ENCODE results near the gene POP7. TPM values are rescaled to one million over a fixed set of nuclear protein-coding genes. Genes with fewer than 3 reads are reported as not detected.

POP7 gene
- total and polyA plus RNA-seq, 4 donors, result 19.1 to 40.1 (median 33.8) TPM

DNA sequence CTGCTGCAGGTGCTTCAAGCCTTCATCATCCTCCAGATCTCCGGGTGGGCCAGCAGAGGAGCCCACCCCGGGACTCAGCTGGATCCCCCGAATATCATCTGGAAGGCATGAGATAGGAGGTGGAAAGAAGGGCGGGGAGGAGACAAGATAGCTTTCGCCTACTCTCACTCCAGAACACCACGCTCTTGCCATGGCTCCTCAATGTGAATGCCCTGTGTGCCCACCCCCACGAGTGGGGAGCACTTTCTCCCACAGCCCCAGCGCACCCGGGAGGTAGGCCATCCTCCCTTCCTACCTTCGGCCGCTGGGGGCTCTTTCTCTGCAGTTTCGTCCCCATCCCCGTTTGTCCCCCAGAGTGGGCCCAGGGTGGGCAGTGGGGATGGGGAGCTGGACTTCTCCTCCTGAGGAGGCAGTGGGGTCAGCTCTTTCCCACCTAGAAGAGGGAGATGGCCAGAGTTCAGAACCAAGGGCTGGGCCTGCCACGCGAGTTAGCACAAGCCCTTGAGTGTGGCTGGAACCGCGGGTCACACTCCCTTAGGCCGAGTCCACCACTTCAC, 20.8 kb upstream of the POP7 start:
- TF ChIP-seq, protein P1, sequence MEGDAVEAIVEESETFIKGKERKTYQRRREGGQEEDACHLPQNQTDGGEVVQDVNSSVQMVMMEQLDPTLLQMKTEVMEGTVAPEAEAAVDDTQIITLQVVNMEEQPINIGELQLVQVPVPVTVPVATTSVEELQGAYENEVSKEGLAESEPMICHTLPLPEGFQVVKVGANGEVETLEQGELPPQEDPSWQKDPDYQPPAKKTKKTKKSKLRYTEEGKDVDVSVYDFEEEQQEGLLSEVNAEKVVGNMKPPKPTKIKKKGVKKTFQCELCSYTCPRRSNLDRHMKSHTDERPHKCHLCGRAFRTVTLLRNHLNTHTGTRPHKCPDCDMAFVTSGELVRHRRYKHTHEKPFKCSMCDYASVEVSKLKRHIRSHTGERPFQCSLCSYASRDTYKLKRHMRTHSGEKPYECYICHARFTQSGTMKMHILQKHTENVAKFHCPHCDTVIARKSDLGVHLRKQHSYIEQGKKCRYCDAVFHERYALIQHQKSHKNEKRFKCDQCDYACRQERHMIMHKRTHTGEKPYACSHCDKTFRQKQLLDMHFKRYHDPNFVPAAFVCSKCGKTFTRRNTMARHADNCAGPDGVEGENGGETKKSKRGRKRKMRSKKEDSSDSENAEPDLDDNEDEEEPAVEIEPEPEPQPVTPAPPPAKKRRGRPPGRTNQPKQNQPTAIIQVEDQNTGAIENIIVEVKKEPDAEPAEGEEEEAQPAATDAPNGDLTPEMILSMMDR (IDR thresholded peaks at IDR 0.05; ENCODE audit: low read depth, low read length, missing input control), result no peak
- TF ChIP-seq HNF4A (conservative IDR thresholded peaks at IDR 0.05), result no peak
- TF ChIP-seq, protein P2, sequence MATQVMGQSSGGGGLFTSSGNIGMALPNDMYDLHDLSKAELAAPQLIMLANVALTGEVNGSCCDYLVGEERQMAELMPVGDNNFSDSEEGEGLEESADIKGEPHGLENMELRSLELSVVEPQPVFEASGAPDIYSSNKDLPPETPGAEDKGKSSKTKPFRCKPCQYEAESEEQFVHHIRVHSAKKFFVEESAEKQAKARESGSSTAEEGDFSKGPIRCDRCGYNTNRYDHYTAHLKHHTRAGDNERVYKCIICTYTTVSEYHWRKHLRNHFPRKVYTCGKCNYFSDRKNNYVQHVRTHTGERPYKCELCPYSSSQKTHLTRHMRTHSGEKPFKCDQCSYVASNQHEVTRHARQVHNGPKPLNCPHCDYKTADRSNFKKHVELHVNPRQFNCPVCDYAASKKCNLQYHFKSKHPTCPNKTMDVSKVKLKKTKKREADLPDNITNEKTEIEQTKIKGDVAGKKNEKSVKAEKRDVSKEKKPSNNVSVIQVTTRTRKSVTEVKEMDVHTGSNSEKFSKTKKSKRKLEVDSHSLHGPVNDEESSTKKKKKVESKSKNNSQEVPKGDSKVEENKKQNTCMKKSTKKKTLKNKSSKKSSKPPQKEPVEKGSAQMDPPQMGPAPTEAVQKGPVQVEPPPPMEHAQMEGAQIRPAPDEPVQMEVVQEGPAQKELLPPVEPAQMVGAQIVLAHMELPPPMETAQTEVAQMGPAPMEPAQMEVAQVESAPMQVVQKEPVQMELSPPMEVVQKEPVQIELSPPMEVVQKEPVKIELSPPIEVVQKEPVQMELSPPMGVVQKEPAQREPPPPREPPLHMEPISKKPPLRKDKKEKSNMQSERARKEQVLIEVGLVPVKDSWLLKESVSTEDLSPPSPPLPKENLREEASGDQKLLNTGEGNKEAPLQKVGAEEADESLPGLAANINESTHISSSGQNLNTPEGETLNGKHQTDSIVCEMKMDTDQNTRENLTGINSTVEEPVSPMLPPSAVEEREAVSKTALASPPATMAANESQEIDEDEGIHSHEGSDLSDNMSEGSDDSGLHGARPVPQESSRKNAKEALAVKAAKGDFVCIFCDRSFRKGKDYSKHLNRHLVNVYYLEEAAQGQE (IDR thresholded peaks at IDR 0.05), result no peak
- TF ChIP-seq NR2F2 (IDR thresholded peaks at IDR 0.05), result no peak

DNA sequence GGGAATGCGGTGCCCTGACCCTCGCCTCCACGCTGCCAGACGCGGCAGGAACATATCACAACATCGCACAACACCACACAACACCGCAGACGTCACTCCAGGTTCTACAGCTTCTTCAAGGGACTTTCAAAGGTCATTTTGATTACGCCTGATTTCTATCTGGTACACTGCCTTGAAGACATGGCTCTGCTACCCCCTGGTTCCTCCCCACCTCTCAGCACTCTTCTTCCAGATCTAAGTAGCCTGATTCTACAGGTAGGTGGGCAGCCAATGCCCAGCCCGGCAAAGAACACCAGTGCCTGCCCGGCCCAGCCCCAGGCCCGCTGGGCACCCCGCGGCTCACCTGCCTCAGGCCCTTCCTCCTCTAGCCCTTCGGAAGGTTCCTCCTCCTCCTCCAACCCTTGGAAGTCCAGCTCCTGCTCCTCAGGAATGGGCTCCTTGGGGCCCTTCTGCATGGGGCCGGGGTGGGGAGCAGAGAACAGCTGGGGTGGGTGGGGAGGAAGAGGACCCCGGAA, 20.2 kb upstream of the POP7 start:
- Histone ChIP-seq H3K36me3 (ENCODE audit: control insufficient read depth in 4 of 4, insufficient read depth in 3 of 4, low read depth in 1 of 4, low read length in 3 of 4) (peaks cover 0 to 58% (median 35%) of the 10 kb centered on the region in 4 donors), H3K9me3 (ENCODE audit: control insufficient read depth in 4 of 4, low read length in 3 of 4) (no peaks in the 10 kb centered on the region), H3K4me3 (ENCODE audit: low read depth in 1 of 3, low read length in 3 of 3) (no peak overlapping the region), H3K9ac (ENCODE audit: low read depth in 1 of 2, low read length in 2 of 2) (no peak overlapping the region), H3K27me3 (ENCODE audit: control insufficient read depth in 4 of 4, insufficient read depth in 4 of 4, low read length in 3 of 4) (no peaks in the 10 kb centered on the region), H3K4me1 (ENCODE audit: control insufficient read depth in 4 of 4, insufficient read depth in 4 of 4, low read length in 3 of 4) (peaks cover 0 to 7% (median 0%) of the 10 kb centered on the region in 4 donors), H3K27ac (ENCODE audit: low read depth in 1 of 2, low read length in 2 of 2) (no peak overlapping the region)
- TF ChIP-seq, protein P1 (IDR thresholded peaks at IDR 0.05; ENCODE audit: low read depth, low read length, missing input control), result no peak
- TF ChIP-seq FOXA2 (IDR thresholded peaks at IDR 0.05) (no peak), YY1 (IDR thresholded peaks at IDR 0.05) (no peak), HNF4A (conservative IDR thresholded peaks at IDR 0.05) (no peak), TAF1 (conservative IDR thresholded peaks at IDR 0.05) (no peak), EGR1 (IDR thresholded peaks at IDR 0.05; ENCODE audit: low read depth in 2 of 2) (no peak), HNF4G (IDR thresholded peaks at IDR 0.05) (no peak), JUND (IDR thresholded peaks at IDR 0.05) (no peak), RXRA (IDR thresholded peaks at IDR 0.05) (no peak), FOXA1 (IDR thresholded peaks at IDR 0.05) (no peak), SP1 (IDR thresholded peaks at IDR 0.05) (no peak), GABPA (IDR thresholded peaks at IDR 0.05 in 1 of 2, conservative IDR thresholded peaks at IDR 0.05 in 1 of 2) (no peak), NR2F2 (IDR thresholded peaks at IDR 0.05) (no peak), RAD21 (IDR thresholded peaks at IDR 0.05) (no peak)
- TF ChIP-seq, protein P3, sequence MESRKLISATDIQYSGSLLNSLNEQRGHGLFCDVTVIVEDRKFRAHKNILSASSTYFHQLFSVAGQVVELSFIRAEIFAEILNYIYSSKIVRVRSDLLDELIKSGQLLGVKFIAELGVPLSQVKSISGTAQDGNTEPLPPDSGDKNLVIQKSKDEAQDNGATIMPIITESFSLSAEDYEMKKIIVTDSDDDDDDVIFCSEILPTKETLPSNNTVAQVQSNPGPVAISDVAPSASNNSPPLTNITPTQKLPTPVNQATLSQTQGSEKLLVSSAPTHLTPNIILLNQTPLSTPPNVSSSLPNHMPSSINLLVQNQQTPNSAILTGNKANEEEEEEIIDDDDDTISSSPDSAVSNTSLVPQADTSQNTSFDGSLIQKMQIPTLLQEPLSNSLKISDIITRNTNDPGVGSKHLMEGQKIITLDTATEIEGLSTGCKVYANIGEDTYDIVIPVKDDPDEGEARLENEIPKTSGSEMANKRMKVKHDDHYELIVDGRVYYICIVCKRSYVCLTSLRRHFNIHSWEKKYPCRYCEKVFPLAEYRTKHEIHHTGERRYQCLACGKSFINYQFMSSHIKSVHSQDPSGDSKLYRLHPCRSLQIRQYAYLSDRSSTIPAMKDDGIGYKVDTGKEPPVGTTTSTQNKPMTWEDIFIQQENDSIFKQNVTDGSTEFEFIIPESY (IDR thresholded peaks at IDR 0.05), result no peak
- TF ChIP-seq, protein P2 (IDR thresholded peaks at IDR 0.05), result no peak
- TF ChIP-seq, protein P4, sequence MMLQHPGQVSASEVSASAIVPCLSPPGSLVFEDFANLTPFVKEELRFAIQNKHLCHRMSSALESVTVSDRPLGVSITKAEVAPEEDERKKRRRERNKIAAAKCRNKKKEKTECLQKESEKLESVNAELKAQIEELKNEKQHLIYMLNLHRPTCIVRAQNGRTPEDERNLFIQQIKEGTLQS (IDR thresholded peaks at IDR 0.05), result no peak
- TF ChIP-seq, protein P5, sequence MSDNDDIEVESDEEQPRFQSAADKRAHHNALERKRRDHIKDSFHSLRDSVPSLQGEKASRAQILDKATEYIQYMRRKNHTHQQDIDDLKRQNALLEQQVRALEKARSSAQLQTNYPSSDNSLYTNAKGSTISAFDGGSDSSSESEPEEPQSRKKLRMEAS (IDR thresholded peaks at IDR 0.05), result no peak
- 92% methylated on average over 17 of the region's 17 CpGs for WGBS
- no peak for DNase-seq (ENCODE audit: low spot score)

More for the DNA sequence above, 20.8 kb upstream of the POP7 start:
- H3K27ac ChIP-seq (ENCODE audit: low read depth in 1 of 2, low read length in 2 of 2), result no peak overlapping the region
- peaks cover 0 to 6% (median 0%) of the 10 kb centered on the region in 4 donors for H3K4me1 ChIP-seq (ENCODE audit: control insufficient read depth in 4 of 4, insufficient read depth in 4 of 4, low read length in 3 of 4)
- DNase-seq (ENCODE audit: low spot score), result no peak
- H3K9ac ChIP-seq (ENCODE audit: low read depth in 1 of 2, low read length in 2 of 2), result no peak overlapping the region
- H3K4me3 ChIP-seq (ENCODE audit: low read depth in 1 of 3, low read length in 3 of 3), result no peak overlapping the region
- WGBS, result 94% methylated on average over 18 of the region's 18 CpGs
- H3K9me3 ChIP-seq (ENCODE audit: control insufficient read depth in 4 of 4, low read length in 3 of 4), result no peaks in the 10 kb centered on the region
- H3K27me3 ChIP-seq (ENCODE audit: control insufficient read depth in 4 of 4, insufficient read depth in 4 of 4, low read length in 3 of 4), result no peaks in the 10 kb centered on the region
- H3K36me3 ChIP-seq (ENCODE audit: control insufficient read depth in 4 of 4, insufficient read depth in 3 of 4, low read depth in 1 of 4, low read length in 3 of 4), result peaks cover 0 to 59% (median 35%) of the 10 kb centered on the region in 4 donors
